Measurements from ENCODE around the gene USP53.
A peak's percentile ranks its signal among the peaks of the same experiment; 100 is the strongest.
"Not testable (repeated sequence)": the region's sequence is repeated elsewhere in the genome, so short reads cannot be mapped to it uniquely, and the experiment has no call there.

USP53 gene

GRCh38 chr4:119279541-119279940, 67.0 kb downstream of the USP53 start:
- DNase-seq, result not testable (repeated sequence)

GRCh38 chr4:119279945-119280344, 67.4 kb downstream of the USP53 start:
- not testable (repeated sequence) for DNase-seq

DNA sequence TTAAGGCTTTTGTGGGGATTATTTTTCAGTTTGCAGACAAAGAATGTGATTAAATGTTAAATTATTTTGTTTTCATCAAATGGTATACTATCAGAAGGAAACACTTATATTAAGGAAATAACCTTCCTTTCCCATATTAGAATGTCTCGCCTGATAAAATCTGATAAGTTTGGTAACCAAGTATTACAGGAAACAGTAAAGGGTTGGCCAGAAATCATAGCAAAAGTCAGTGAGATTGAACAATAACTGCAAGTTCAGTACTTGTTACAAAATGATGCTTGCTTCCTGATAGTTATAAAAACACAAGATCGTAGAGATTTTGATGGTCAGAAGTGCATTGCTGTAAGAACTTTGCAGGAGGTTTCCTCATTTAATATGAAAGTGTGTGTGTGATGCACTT, 68.9 kb downstream of the USP53 start:
- DNase-seq, result no peak

DNA sequence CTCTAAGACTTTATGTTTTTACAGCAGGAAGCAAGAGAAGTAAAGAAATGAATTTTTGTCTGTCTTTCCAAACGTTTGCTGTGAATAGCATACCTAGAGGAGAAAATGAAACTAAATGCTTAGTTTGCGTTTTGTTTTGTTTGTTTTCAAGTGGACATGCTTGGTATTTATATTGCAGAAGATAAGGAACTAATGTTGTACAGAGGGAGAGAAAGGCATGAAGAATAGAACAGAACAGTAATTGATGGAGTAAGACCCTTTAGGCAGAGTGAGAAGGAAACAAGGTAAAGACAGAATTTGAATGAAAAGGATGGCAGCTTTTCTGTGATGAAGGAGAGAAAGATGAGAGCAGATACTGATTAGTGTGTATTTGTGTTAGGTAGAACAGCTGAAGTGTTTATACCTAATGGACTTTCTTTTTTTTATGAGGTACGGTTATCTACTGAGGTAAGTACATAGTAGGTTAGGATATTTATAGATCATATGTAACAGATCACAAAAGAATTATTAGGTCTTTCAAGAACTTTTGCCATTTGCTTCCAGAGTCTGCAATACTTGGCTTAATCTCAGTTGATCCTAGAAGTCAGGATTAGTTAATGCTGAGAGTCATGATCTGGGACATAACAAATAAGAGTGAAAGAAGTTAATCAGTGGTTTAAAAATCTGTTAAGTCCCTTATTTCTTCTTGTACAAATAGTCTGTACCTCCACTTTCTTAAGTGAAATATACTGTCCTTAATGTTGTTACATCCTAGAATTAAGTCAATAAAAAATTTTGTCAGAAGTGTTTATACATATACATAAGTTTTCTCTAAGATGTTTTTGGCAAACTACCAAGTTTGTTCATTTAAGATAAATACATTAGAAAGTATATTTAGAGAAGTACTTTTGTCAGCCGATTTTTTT, 72.6 kb downstream of the USP53 start:
- no peak for DNase-seq

DNA sequence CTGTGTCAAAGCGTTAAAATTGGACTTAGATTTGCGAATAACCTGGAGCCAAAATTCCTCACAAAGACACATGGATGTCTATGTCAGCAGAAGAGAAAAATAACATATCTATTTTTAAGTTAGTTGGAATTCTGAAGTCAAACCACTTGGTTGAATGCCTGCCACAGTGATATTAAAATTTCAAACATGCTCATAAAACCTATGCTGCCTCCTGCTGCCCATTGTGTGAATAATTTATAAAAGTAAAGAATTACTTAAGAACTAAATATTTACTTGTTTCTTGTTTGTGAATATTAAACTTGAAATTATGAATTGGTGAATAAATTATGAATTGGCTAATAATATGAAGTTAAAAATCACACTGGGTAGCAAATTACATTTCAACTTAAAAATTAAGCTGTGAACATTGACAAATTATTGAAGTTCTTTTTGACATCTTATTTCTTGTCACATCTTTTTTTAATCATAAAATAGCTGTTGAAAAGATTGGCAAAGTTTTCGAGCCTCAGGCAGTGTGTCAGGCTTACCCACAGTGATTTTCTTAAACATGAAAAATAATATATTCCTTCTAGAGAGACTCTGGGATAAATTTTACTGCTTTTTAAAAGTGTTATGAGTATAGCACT, 74.0 kb downstream of the USP53 start:
- DNase-seq, result no peak

- DNase-seq, result no peak
Measured at GRCh38 chr4:119289313-119289712, 76.8 kb downstream of the USP53 start.

- no peak for DNase-seq
Measured at GRCh38 chr4:119290598-119290997, 78.1 kb downstream of the USP53 start.

GRCh38 chr4:119296356-119296755, 83.8 kb downstream of the USP53 start:
- DNase-seq, result no peak

DNA sequence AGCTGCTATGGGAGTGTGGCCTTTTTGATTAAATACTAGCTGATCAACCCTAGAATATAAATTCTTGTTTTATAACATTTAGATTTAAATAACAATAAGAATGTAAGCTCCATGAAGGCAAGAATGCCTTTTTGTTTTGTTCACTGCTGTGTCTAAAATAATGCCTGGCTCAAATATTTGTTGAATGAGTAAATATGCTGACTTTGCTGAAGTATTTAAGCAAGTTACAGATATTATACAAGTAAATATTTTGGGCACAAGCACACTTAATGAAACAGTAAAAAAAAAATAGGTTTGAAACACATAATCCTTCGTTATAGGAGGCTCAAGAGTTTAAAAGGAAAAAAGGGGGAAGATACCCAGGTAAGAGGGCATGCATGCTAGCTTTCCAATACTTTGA, 85.3 kb downstream of the USP53 start:
- DNase-seq, result no peak

DNA sequence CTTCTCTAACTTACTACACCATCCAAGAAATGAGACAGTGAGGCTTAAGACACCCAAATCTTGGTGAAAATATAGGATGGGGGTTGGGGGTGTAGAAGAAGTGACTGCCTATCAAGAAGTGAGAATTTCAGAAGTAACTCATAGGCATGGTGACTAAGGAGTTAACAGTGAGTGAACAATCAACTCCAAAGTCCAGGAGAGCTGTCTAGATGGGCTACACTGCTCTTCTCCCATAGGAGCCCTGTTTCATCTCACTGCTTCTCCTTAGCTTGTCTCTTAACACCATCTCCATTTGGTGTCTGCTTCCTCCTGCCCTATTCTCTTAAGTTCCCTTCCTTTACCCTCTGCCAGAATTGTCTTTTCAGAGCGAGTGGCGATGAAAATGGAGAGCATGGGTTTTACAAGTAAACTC, 86.8 kb downstream of the USP53 start:
- no peak for DNase-seq

GRCh38 chr4:119299741-119300100, 87.2 kb downstream of the USP53 start:
- no peak for DNase-seq

- no peak for DNase-seq
Measured at GRCh38 chr4:119300101-119300978, 87.8 kb downstream of the USP53 start.

- DNase-seq, result no peak
Measured at GRCh38 chr4:119302073-119302832, 89.7 kb downstream of the USP53 start.

DNA sequence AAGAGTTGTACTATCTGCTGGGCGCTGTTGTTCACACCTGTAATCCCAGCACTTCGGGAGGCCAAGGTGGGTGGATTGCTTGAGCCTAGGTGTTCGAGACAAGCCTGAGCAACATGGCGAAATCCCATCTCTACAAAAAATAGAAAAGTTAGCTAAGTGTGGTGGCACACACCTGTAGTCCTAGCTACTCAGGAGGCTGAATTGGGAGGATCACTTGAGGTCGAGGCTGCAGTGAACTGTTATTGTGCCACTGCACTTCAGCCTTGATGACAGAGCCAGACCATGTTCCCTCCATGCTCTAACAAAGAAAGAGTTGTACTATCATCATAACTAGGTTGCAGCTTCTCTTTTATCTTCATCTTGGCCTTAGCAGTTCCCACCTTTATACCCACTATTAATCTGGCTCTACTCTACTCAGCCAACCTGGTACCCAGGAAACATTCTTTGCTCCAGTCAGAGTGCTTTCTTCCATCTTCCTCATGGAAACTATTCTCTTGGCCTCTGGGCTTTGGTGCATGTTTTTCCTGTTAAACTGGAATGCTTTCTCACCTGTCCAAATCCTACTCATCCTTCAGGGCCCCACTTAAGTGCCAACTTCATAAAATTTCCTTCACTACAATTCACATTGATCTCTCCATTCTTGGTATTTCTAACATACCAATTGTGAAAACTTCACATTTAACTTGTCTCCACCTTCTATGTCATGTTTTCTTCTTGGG, 91.2 kb downstream of the USP53 start:
- no peak for DNase-seq

DNA sequence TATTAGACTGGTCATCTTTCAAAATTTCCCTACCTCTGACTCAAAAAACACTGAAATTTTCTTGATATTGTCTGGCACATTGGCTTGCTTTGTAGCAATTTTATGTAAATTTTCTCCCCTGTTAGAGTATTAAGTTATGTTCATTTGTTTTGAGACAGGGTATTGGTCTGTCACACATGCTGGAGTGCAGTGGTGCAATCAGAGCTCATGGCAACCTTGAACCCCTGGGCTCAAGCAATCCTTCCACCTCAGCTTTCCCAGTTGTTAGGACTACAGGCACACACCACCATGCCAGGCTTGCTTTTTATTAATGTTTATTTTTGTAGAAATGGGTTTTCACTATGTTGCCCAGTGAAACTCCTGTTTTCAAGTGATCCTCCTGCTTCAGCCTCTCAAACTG, 91.9 kb downstream of the USP53 start:
- no peak for DNase-seq

- no peak for DNase-seq
Measured at GRCh38 chr4:119307606-119308005, 95.1 kb downstream of the USP53 start.

DNA sequence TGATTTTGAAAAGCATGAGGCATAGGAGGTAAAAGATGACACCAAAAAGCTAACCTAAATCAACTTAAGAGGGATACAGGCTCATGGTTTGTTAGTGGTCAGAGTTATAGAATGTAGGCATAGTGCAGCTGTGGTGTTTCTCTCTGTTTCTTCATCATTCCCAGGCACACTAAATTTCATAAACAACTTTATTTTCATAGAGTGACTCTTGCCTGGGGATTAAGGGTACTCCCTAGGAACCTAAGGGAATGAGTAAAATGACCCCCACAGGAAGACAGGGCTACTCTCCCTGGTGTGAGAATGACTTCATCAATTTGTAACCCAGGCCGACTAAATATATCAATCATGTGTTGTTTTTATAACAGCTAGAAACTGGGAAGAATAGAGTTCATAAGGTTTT, 98.3 kb downstream of the USP53 start:
- DNase-seq, result no peak

GRCh38 chr4:119313237-119313636, 100.7 kb downstream of the USP53 start:
- DNase-seq, result no peak

DNA sequence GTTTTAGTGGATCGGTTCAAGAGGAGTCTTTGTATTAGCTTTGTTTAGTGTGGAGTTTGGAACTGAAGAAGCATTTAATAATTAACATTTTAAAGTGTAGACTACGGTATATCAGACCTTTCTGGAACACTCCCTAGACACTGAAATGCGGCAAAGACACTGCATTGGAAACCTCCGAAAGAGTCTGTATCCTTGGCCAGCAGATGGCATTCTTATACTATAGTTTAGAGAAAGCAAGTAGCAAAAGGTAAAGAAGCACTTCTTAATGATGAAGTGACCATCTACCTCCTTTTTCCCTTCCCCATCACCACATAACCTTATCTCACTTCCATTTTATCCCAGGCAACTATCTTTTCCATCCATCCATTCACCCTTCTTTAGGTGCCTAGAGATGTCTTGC, 101.8 kb downstream of the USP53 start:
- DNase-seq, result peak; percentile 78

DNA sequence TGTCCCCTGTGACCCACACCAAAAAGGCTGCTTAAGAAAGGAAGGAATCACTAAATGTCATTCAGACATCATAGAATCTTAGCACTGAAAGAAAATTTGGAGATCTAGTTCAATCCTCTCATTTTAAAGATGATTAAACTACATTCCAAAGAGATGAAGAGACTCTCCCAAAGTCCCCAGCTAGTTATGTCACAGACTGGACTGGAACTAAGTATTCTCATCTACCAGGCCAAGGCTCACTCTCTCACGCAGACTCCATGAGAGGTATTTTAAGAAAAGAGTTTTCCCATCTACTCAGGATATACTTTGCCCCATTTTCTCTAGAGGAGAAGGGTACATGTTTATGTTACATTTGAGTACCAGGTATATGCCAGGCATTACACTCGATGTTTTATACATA, 102.5 kb downstream of the USP53 start:
- no peak for DNase-seq

GRCh38 chr4:119317990-119318389, 105.5 kb downstream of the USP53 start:
- no peak for DNase-seq
